BE2C (cell line): ENCODE measurements around the gene EXOSC3.

Source experiments
- DNase-seq: peaks from one replicate; pipeline ENCODE4 v3.0.0-alpha.2; 2020
- H3K27me3 ChIP-seq: fragments of 250-450 bp; sonication (Bioruptor Pico); 2 replicates; pipeline ENCODE4 v1.5.1; 2020; ENCODE audit warnings: mild to moderate bottlenecking
- H3K36me3 ChIP-seq: fragments of 250-450 bp; sonication (Bioruptor Pico); 2 replicates; pipeline ENCODE4 v1.5.1; 2020; ENCODE audit warnings: mild to moderate bottlenecking
- H3K4me1 ChIP-seq: fragments of 250-450 bp; sonication (Bioruptor Pico); 2 replicates; pipeline ENCODE4 v1.5.1; 2020
- H3K4me3 ChIP-seq: 2 replicates; pipeline ENCODE4 v1.5.1; 2011; ENCODE audit warnings: low read depth, low read length
- H3K9me3 ChIP-seq: fragments of 250-450 bp; sonication (Bioruptor Pico); 2 replicates; pipeline ENCODE4 v1.5.1; 2020
- TF ChIP-seq, protein P1 (sequence below): IDR thresholded peaks from 2 replicates; pipeline ENCODE4 v1.5.1; 2012; ENCODE audit warnings: mild to moderate bottlenecking, low read depth, low read length

The EXOSC3 gene

DNA sequence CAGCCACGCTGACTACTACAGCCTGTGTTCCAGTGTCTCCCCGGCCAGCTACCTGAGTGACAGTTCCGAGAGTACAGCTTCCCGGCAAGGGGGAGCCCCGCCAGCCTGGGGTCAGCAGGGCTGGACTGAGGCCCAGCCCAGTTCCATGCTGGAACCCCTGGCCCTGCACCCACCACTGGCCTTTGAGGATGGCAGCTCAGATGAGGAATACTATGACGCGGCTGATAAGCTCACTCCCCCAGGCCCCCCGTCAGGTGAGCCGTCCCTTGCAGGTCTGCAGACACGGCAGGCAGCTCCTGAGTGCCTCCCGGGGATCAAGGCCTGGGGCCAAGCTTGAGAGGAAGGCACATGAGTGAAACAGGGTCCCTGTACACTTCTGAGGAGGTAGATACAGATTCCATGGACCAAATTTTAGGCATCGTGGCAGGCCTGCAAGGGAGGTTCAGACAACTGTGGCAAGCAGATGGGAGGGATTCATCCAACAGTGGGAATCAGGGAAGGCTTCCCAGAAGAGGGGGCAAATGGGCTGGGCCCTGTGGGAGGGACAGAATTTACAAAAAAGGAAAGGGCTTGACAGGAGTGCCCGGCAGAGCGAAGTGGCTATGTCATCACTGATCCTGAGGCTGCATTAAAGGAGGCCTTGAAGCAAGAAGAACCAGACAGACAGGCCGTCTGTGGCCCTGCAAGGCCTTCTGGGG lies 44.1 kb downstream of the EXOSC3 start:
- peaks cover 4% of the 10 kb centered on the region; the same call in 1 of the 2 replicates for H3K4me1 ChIP-seq
- DNase-seq = no peak
- TF ChIP-seq, protein P1, sequence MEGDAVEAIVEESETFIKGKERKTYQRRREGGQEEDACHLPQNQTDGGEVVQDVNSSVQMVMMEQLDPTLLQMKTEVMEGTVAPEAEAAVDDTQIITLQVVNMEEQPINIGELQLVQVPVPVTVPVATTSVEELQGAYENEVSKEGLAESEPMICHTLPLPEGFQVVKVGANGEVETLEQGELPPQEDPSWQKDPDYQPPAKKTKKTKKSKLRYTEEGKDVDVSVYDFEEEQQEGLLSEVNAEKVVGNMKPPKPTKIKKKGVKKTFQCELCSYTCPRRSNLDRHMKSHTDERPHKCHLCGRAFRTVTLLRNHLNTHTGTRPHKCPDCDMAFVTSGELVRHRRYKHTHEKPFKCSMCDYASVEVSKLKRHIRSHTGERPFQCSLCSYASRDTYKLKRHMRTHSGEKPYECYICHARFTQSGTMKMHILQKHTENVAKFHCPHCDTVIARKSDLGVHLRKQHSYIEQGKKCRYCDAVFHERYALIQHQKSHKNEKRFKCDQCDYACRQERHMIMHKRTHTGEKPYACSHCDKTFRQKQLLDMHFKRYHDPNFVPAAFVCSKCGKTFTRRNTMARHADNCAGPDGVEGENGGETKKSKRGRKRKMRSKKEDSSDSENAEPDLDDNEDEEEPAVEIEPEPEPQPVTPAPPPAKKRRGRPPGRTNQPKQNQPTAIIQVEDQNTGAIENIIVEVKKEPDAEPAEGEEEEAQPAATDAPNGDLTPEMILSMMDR = no peak
- H3K9me3 ChIP-seq = no peaks in the 10 kb centered on the region
- no peaks in the 10 kb centered on the region for H3K27me3 ChIP-seq
- H3K4me3 ChIP-seq = no peak overlapping the region
- H3K36me3 ChIP-seq = no peaks in the 10 kb centered on the region

DNA sequence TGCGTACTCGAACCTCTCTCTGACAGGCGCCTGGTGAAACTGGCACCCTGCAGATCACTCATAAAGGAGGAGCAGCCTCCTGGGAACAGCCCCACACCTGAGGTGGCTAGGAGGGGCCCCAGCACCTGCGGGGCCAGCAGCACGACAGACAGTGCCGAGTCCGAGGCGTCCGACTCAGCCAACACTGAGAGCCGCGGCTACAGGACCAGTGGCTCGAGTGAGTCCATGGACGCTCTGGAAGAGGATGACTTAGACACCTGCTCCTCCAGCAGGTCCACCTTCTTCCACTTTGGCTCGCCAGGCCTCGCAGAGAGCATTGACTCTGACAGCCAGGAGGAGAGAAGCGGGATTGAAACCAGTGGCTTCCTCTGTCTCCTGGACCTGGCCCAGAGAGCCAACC lies 44.7 kb downstream of the EXOSC3 start:
- Histone ChIP-seq H3K9me3 (no peaks in the 10 kb centered on the region), H3K36me3 (no peaks in the 10 kb centered on the region), H3K4me1 (no peaks in the 10 kb centered on the region), H3K4me3 (no peak overlapping the region), H3K27me3 (no peaks in the 10 kb centered on the region)
- TF ChIP-seq, protein P1 = no peak
- DNase-seq = no peak

DNA sequence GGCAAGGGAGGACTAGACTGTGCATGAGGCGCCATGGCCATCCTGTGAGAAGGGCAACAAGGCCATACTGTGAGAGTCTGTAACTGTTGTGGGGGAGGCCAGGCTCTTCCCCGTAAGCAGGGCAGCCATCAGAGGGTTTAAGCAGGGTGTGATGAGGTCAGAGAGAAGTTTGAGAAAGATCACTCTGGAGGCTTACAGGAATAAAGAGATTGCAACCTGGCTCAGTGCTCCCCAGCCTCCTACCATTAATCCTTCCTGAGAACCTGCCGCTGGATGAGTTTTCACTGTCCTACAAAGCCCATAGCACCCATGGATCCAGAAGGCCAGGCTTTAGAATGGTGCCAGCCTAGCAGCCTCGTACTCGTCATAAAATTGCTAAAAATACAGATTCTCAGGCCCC lies 45.6 kb downstream of the EXOSC3 start:
- Histone ChIP-seq H3K4me3 (no peak overlapping the region), H3K9me3 (no peaks in the 10 kb centered on the region), H3K27me3 (no peaks in the 10 kb centered on the region), H3K36me3 (no peaks in the 10 kb centered on the region), H3K4me1 (no peaks in the 10 kb centered on the region)
- DNase-seq = no peak
- TF ChIP-seq, protein P1 = no peak

DNA sequence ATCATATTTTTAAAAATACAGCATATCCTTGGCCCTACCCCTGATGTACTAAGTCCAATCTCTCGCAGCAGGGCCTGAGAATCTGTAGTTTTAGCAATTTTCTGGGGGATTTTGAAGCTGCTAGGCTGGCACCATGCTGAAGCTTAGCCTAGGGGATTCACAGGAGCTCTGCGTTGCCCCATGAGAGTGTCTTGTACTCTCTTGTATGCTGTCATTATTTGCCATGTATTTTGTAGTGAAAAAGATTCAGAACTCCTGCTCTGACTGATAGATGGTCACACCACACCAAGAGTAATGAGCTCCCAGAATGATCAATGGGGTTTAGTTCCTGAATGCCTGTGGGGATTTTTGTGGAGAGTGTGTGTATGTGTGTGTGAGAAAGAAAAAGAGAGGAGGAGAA lies 51.9 kb downstream of the EXOSC3 start:
- no peaks in the 10 kb centered on the region for H3K36me3 ChIP-seq
- no peak overlapping the region; the same call in 1 of the 2 replicates for H3K4me3 ChIP-seq
- no peak for DNase-seq
- peaks cover 22% of the 10 kb centered on the region for H3K4me1 ChIP-seq
- H3K27me3 ChIP-seq = no peaks in the 10 kb centered on the region
- TF ChIP-seq, protein P1 = no peak
- H3K9me3 ChIP-seq = no peaks in the 10 kb centered on the region

DNA sequence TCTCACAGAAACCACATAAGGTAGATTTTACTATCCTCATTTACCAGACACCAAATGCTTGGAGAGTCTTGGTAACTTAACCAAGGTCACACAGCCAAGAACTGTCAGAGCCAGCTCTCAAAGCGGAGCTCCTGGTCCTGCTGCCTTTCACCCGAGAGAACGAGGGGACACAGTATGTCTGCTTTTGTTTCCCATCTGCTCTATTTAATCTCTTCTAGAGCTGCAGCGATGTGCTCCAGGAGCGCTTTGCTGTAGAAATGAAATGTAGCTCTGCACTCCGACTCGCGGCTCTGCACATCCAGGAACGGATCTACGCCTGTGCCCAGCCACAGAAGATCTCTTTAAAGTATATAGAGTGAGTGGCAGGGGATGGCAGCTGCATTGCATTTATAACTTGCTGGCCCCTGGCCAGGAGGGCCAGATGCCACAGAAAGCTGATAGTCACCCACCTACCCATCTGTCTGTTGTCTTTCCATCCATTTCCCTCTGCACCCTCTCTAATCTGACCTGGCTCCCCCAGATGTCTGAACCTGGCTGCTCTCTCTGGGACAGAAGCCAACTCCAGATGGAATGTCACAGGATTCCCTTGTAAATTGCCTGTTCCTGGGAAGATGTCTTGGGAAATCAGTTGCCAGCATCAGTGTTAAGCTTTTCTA lies 52.6 kb downstream of the EXOSC3 start:
- H3K27me3 ChIP-seq = no peaks in the 10 kb centered on the region
- TF ChIP-seq, protein P1 = no peak
- peak overlapping the region; percentile 33 for H3K4me3 ChIP-seq
- peak; percentile 88 for DNase-seq
- no peaks in the 10 kb centered on the region for H3K36me3 ChIP-seq
- peaks cover 22% of the 10 kb centered on the region for H3K4me1 ChIP-seq
- H3K9me3 ChIP-seq = no peaks in the 10 kb centered on the region

DNA sequence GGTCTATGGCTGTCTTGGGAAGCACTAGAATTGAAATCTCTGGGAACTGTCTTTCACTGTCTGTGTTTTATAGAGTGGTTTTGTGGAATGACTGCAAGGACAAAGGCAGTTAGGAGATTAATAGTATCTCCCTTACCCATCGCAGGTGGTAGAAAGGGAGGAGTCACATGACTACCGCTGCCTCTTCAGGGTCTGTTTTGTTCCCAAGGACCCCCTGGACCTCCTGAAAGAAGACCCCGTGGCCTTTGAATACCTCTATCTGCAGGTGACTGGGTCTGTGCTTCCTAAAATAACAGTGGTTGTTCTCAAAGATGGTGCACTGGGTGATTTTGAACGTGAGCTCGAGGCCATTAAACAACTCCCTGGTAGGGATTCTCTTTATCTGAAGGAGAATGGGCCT lies 54.0 kb downstream of the EXOSC3 start:
- Histone ChIP-seq H3K4me1 (peaks cover 22% of the 10 kb centered on the region), H3K36me3 (no peaks in the 10 kb centered on the region), H3K27me3 (no peaks in the 10 kb centered on the region), H3K4me3 (no peak overlapping the region), H3K9me3 (no peaks in the 10 kb centered on the region)
- TF ChIP-seq, protein P1 = no peak
- no peak for DNase-seq
